ENCODE results near the gene PARVB. TPM values are rescaled to one million over a fixed set of nuclear protein-coding genes. Genes with fewer than 3 reads are reported as not detected.

Gene PARVB
- total RNA-seq, 4 donors from 2014 or later: 3.3 to 20.8 (median 11.7) TPM

DNA sequence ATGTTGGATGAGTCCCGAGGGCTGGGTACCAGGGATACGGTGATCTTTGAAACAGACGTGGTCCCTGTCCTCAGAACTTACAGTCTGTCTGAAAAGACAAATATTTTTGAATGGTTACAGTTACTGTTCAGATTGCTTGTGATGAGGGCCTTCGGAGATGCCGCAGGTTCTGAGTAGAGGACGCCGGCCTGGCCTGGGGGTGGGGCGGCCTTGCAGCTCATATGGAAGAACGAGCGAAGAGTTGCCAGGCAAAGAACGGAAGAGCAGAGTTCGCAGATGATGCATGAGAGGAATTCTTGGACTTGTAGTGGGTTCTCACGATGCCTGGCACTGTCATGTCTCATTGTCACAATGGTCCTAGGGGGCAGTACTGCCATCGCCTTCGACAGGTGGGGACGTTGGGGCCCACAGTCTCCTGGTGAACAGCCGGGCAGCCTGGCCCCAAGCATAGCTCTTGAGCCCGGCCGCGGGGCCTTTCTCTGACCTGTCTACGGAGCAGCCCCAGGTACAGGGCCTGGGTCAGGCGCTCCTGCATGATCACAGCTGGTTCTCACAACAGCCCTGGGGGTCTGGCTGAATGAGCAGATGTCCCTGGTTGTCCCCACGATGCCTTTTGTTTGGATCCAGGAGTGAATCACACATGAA lies 95.7 kb downstream of the PARVB start:
- Histone ChIP-seq H3K4me1 (no peaks in the 10 kb centered on the region), H3K27me3 (no peaks in the 10 kb centered on the region), H3K9me3 (no peaks in the 10 kb centered on the region), H3K36me3 (peaks cover 0 to 16% (median 0%) of the 10 kb centered on the region in 3 donors), H3K27ac (no peak overlapping the region), H3K4me3 (no peak overlapping the region)
- DNase-seq: no peak
- 85% methylated on average over 22 of the region's 23 CpGs for WGBS, 2 donors
- TF ChIP-seq, protein P1, sequence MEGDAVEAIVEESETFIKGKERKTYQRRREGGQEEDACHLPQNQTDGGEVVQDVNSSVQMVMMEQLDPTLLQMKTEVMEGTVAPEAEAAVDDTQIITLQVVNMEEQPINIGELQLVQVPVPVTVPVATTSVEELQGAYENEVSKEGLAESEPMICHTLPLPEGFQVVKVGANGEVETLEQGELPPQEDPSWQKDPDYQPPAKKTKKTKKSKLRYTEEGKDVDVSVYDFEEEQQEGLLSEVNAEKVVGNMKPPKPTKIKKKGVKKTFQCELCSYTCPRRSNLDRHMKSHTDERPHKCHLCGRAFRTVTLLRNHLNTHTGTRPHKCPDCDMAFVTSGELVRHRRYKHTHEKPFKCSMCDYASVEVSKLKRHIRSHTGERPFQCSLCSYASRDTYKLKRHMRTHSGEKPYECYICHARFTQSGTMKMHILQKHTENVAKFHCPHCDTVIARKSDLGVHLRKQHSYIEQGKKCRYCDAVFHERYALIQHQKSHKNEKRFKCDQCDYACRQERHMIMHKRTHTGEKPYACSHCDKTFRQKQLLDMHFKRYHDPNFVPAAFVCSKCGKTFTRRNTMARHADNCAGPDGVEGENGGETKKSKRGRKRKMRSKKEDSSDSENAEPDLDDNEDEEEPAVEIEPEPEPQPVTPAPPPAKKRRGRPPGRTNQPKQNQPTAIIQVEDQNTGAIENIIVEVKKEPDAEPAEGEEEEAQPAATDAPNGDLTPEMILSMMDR (IDR thresholded peaks at IDR 0.05): no peak
- no peak for TF ChIP-seq POLR2A (IDR thresholded peaks at IDR 0.05)
- intact Hi-C loops (cut with DNase I): no loop called here

DNA sequence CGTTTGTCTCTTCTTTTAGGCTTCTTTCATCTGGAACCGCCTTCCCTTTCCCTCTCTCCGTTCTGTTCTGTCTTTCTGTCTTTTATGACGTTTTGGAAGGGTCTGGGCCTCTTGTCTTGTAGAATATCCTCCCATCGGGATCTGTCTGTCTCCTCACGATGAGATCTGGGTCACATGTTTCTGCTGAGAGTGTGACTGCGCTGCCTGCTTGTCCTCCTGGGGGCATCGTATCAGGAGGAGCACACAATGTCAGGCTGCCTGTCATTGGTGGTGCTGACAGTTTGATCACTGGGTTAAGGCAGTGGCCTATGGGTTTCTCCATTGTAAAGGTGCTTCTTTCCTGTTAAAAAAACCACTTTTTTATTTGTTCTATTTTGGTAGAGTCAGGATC lies 96.2 kb downstream of the PARVB start:
- no peak for TF ChIP-seq POLR2A (IDR thresholded peaks at IDR 0.05)
- TF ChIP-seq, protein P1 (IDR thresholded peaks at IDR 0.05): no peak
- WGBS, 2 donors: 80 to 88% methylated on average over 8 of the region's 8 CpGs
- intact Hi-C loops (cut with DNase I): no loop called here

DNA sequence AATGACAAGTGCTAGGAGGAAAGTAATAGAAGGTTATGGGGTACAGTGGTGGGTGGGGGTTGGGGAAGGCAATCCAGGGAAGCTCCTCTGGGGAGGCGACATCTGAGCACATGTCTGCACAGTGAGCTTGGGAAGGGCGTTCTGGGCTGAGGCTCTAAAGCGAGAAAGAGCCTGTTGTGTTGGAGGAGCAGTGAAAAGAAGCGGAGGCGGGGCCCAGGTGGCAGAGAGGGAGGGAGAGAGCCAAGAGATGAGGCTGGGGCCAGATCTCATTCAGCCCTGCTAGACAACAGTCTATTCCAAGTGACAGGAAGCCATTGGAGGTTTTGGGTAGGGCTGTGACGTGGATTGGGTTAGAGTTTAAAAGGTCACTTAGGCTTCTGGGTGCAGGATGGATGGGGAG lies 101.3 kb downstream of the PARVB start:
- no peaks in the 10 kb centered on the region for H3K27me3 ChIP-seq
- peaks cover 0 to 19% (median 0%) of the 10 kb centered on the region in 3 donors for H3K4me1 ChIP-seq
- H3K4me3 ChIP-seq: no peak overlapping the region
- H3K9me3 ChIP-seq: peaks cover 0 to 8% (median 0%) of the 10 kb centered on the region in 3 donors
- intact Hi-C loops (cut with DNase I): no loop called here
- DNase-seq: no peak
- no peak for TF ChIP-seq POLR2A (IDR thresholded peaks at IDR 0.05)
- TF ChIP-seq, protein P1 (IDR thresholded peaks at IDR 0.05): no peak
- 73 to 79% methylated on average over 6 of the region's 6 CpGs for WGBS, 2 donors
- peaks cover 0 to 8% (median 0%) of the 10 kb centered on the region in 3 donors for H3K36me3 ChIP-seq
- no peak overlapping the region for H3K27ac ChIP-seq

More for the DNA sequence above, 96.2 kb downstream of the PARVB start:
- DNase-seq: no peak
- H3K27ac ChIP-seq: no peak overlapping the region
- H3K4me1 ChIP-seq: no peaks in the 10 kb centered on the region
- peaks cover 0 to 16% (median 0%) of the 10 kb centered on the region in 3 donors for H3K36me3 ChIP-seq
- no peaks in the 10 kb centered on the region for H3K27me3 ChIP-seq
- H3K9me3 ChIP-seq: no peaks in the 10 kb centered on the region
- H3K4me3 ChIP-seq: no peak overlapping the region

DNA sequence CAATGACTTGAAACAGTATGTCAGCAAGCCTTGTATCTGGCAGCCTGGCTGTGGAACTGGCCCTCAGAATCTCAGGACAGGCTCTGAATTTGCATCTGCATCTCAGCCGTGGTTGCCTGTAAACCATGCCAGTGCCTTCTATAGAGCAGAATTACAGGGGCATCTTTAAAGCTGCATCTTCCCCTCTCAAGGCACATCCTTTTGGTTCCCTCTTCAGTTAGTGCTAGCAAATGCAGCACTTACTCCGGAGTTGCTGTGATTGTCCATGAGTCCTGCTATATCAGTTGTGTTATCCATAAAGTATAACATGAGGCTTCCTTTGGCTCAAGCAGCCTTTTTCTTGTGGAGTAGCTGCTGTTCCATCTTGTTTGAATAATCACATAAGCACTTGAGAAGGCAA lies 102.7 kb downstream of the PARVB start:
- no peaks in the 10 kb centered on the region for H3K27me3 ChIP-seq
- no peak for DNase-seq
- intact Hi-C loops (cut with DNase I): no loop called here
- H3K27ac ChIP-seq: no peak overlapping the region
- TF ChIP-seq, protein P1 (IDR thresholded peaks at IDR 0.05): no peak
- TF ChIP-seq POLR2A (IDR thresholded peaks at IDR 0.05): no peak
- H3K4me1 ChIP-seq: peaks cover 0 to 19% (median 0%) of the 10 kb centered on the region in 3 donors
- peaks cover 0 to 8% (median 0%) of the 10 kb centered on the region in 3 donors for H3K9me3 ChIP-seq
- WGBS, 2 donors: 78 to 86% methylated on average over 2 of the region's 2 CpGs
- H3K36me3 ChIP-seq: peaks cover 0 to 15% (median 0%) of the 10 kb centered on the region in 3 donors
- no peak overlapping the region for H3K4me3 ChIP-seq

DNA sequence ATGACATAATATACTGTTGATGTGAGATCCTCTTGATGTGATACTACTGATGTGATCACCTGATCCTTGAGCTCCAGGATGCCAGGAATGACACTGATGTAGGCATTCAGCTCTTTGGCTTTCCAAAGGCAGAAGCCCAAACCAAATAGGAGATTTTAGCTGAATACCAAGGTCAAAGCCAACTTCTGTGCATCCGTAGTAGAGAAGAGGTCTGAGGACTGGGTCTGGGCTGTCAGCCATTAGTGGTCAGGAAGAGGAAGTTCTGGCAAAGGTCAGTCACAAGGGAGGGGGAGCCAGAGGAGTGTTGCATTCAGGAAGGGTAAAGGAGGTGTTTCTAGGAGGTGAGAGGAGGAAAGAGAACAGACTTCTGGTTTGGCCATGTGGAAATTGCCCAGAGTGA lies 103.3 kb downstream of the PARVB start:
- peaks cover 0 to 18% (median 0%) of the 10 kb centered on the region in 3 donors for H3K36me3 ChIP-seq
- TF ChIP-seq, protein P1 (IDR thresholded peaks at IDR 0.05): no peak
- TF ChIP-seq POLR2A (IDR thresholded peaks at IDR 0.05): no peak
- peaks cover 0 to 8% (median 0%) of the 10 kb centered on the region in 3 donors for H3K9me3 ChIP-seq
- intact Hi-C loops (cut with DNase I): no loop called here
- no peaks in the 10 kb centered on the region for H3K27me3 ChIP-seq
- WGBS, 2 donors: 50 to 58% methylated on average over 1 of the region's 1 CpG
- H3K4me3 ChIP-seq: no peak overlapping the region
- DNase-seq: no peak
- peaks cover 0 to 19% (median 0%) of the 10 kb centered on the region in 3 donors for H3K4me1 ChIP-seq
- H3K27ac ChIP-seq: no peak overlapping the region

Measured in esophagus squamous epithelium (tissue), 5 donors.